CD14-positive monocyte (primary cell): Measurements from ENCODE around the gene STT3B. TPM values are rescaled to one million over a fixed set of nuclear protein-coding genes. Genes with fewer than 3 reads are reported as not detected.

ENCODE experiments used
- DNase-seq, 3 donors: peaks; one replicate each; pipeline ENCODE4 v3.0.0-alpha.2; 2011 to 2022
- H2AFZ ChIP-seq: 2 replicates; pipeline ENCODE4 v1.6.0; 2012; ENCODE audit warnings: mild to moderate bottlenecking, low read depth, low read length, inconsistent platforms; ENCODE audit not compliant: insufficient read depth, poor library complexity, severe bottlenecking
- H3K27ac ChIP-seq, 2 donors: 1 replicate in 1 of 2; 2 replicates in 1 of 2; pipeline ENCODE4 v1.5.1; 2012 to 2013; ENCODE audit warnings: low read length in 2 of 2, control low read depth in 1 of 2, inconsistent platforms in 1 of 2, low read depth in 1 of 2, mild to moderate bottlenecking in 1 of 2
- H3K27me3 ChIP-seq, 2 donors: one replicate each; pipeline versions ENCODE4 v1.6.0 to v1.6.1; 2011 to 2013; ENCODE audit warnings: low read length in 2 of 2; ENCODE audit not compliant: control insufficient read depth in 2 of 2, insufficient read depth in 2 of 2
- H3K36me3 ChIP-seq, 2 donors: replicated peaks in 1 of 2; 1 replicate in 1 of 2; 2 replicates in 1 of 2; pipeline versions ENCODE4 v1.5.1 to v1.6.1; 2012 to 2013; ENCODE audit warnings: low read length in 2 of 2, control low read depth in 1 of 2, inconsistent platforms in 1 of 2, mild to moderate bottlenecking in 1 of 2; ENCODE audit not compliant: insufficient read depth in 2 of 2, control insufficient read depth in 1 of 2
- H3K4me1 ChIP-seq, 2 donors: 1 replicate in 1 of 2; 2 replicates in 1 of 2; pipeline versions ENCODE4 v1.5.1 to v1.6.1; 2012 to 2013; ENCODE audit warnings: low read length in 2 of 2, control low read depth in 1 of 2, inconsistent platforms in 1 of 2, mild to moderate bottlenecking in 1 of 2, moderate library complexity in 1 of 2; ENCODE audit not compliant: insufficient read depth in 2 of 2, control insufficient read depth in 1 of 2
- H3K4me2 ChIP-seq: replicated peaks from 2 replicates; pipeline ENCODE3; 2012; ENCODE audit warnings: low read length, moderate library complexity, mild to moderate bottlenecking; ENCODE audit not compliant: poor library complexity, severe bottlenecking; ENCODE audit errors: extremely low read depth
- H3K4me3 ChIP-seq, 3 experiments: fragments of 200-600 bp in 1 of 3; sonication (generic) in 1 of 3; replicated peaks in 1 of 3; 1 replicate in 2 of 3; 2 replicates in 1 of 3; pipeline ENCODE4 v1.5.1; 2011 to 2013; ENCODE audit warnings: low read length in 3 of 3, mild to moderate bottlenecking in 3 of 3, control low read depth in 2 of 3, low read depth in 2 of 3, inconsistent platforms in 1 of 3, moderate library complexity in 1 of 3
- H3K79me2 ChIP-seq: 2 replicates; pipeline ENCODE4 v1.6.0; 2012; ENCODE audit warnings: mild to moderate bottlenecking, control low read depth, inconsistent platforms, low read length, moderate library complexity; ENCODE audit not compliant: insufficient read depth
- H3K9ac ChIP-seq: 2 replicates; pipeline ENCODE4 v1.6.0; 2017; ENCODE audit warnings: low read length, mild to moderate bottlenecking; ENCODE audit not compliant: insufficient read depth, poor library complexity, severe bottlenecking
- H3K9me3 ChIP-seq, 2 donors: replicated peaks in 1 of 2; 1 replicate in 1 of 2; 2 replicates in 1 of 2; pipeline versions ENCODE4 v1.5.1 to v1.6.1; 2012 to 2013; ENCODE audit warnings: low read length in 2 of 2, control low read depth in 1 of 2; ENCODE audit not compliant: control insufficient read depth in 1 of 2, insufficient read depth in 1 of 2
- H4K20me1 ChIP-seq: 2 replicates; pipeline ENCODE4 v1.6.0; 2012; ENCODE audit warnings: mild to moderate bottlenecking, low read length, control low read depth, moderate library complexity; ENCODE audit not compliant: insufficient read depth
- H3K27ac Mint-ChIP-seq, 7 donors: one replicate each; pipeline ENCODE4 v1.8.0; 2020; ENCODE audit warnings: mild to moderate bottlenecking in 7 of 7, mixed read lengths in 7 of 7, moderate library complexity in 6 of 7, inconsistent platforms in 2 of 7
- H3K27me3 Mint-ChIP-seq, 3 donors: one replicate each; pipeline ENCODE4 v1.8.0; 2021 to 2022; ENCODE audit warnings: low read depth in 3 of 3, mild to moderate bottlenecking in 3 of 3, mixed read lengths in 3 of 3, moderate library complexity in 3 of 3, inconsistent platforms in 1 of 3
- H3K36me3 Mint-ChIP-seq, 2 donors: one replicate each; pipeline ENCODE4 v1.8.0; 2020; ENCODE audit warnings: mixed read lengths in 2 of 2, inconsistent platforms in 1 of 2, mild to moderate bottlenecking in 1 of 2
- H3K4me1 Mint-ChIP-seq: one replicate; pipeline ENCODE4 v1.8.0; 2020; ENCODE audit warnings: mild to moderate bottlenecking, mixed read lengths
- H3K4me3 Mint-ChIP-seq, 2 donors: one replicate each; pipeline ENCODE4 v1.8.0; 2020; ENCODE audit warnings: mild to moderate bottlenecking in 2 of 2, mixed read lengths in 2 of 2, moderate library complexity in 1 of 2
- H3K9me3 Mint-ChIP-seq, 7 donors: one replicate each; pipeline ENCODE4 v1.8.0; 2020 to 2022; ENCODE audit warnings: mixed read lengths in 7 of 7, mild to moderate bottlenecking in 6 of 7, moderate library complexity in 6 of 7, inconsistent platforms in 2 of 7
- CTCF ChIP-seq: fragments of 200-600 bp; IDR thresholded peaks from one replicate; pipeline ENCODE4 v1.8.0; 2022; ENCODE audit warnings: antibody characterized with exemption, mild to moderate bottlenecking
- WGBS: methylation state at CpG from one replicate; pipeline ENCODE4 v1.1.5; 2013; ENCODE audit warnings: missing lambda C conversion rate; ENCODE audit not compliant: insufficient coverage; 5-methylcytosine and 5-hydroxymethylcytosine counted together
- intact Hi-C, 2 donors: fragments of 100-400 bp; cut with micrococcal nuclease; formaldehyde crosslinking; loops; one replicate each; pipeline versions ENCODE4 v1.15.0 to v1.15.1; 2023
- polyA plus RNA-seq, 3 donors: library from polyadenylated mRNA; depleted of rRNA in 1 of 3; unstranded in 2 of 3; stranded (reverse) in 1 of 3; fragments of 300-500 nt in 2 of 3; fragments of >200 nt in 1 of 3; fragmentation: Illumina TruSeq in 2 of 3; gene quantifications; 1 replicate in 2 of 3; 2 replicates in 1 of 3; pipeline ENCODE4 v1.2.3, GENCODE V29; 2012 to 2021

The STT3B gene
- polyA plus RNA-seq, 3 donors, result 47.3 to 97.0 (median 86.3) TPM

GRCh38 chr3:31676556-31676955, 143.8 kb downstream of the STT3B start:
- 96% methylated on average over 4 of the region's 8 CpGs for WGBS
- Histone ChIP-seq H3K79me2 (no peaks in the 10 kb centered on the region), H3K36me3 (no peaks in the 10 kb centered on the region), H3K4me3 (no peak overlapping the region), H3K9ac (no peak overlapping the region), H3K9me3 (no peaks in the 10 kb centered on the region), H3K4me2 (no peak overlapping the region), H3K27me3 (no peaks in the 10 kb centered on the region), H4K20me1 (no peaks in the 10 kb centered on the region), H3K27ac (no peak overlapping the region), H3K4me1 (peaks cover 5 to 6% of the 10 kb centered on the region in 2 donors), H2AFZ (no peak overlapping the region)
- DNase-seq, result no peak
- peaks cover 12% of the 10 kb centered on the region for H3K4me1 Mint-ChIP-seq
- H3K27me3 Mint-ChIP-seq, result peaks cover 0 to 3% (median 2%) of the 10 kb centered on the region in 3 donors
- H3K9me3 Mint-ChIP-seq, result peaks cover 0 to 9% (median 2%) of the 10 kb centered on the region in 7 donors
- intact Hi-C loops, result no loop called here
- no peak overlapping the region for H3K27ac Mint-ChIP-seq
- TF ChIP-seq CTCF, result no peak
- H3K36me3 Mint-ChIP-seq, result no peaks in the 10 kb centered on the region
- no peak overlapping the region for H3K4me3 Mint-ChIP-seq

GRCh38 chr3:31680072-31680870, 147.5 kb downstream of the STT3B start:
- H3K9me3 Mint-ChIP-seq, result peaks cover 0 to 5% (median 0%) of the 10 kb centered on the region in 7 donors
- H3K36me3 Mint-ChIP-seq, result no peaks in the 10 kb centered on the region
- Histone ChIP-seq H3K79me2 (no peaks in the 10 kb centered on the region), H3K36me3 (no peaks in the 10 kb centered on the region), H4K20me1 (no peaks in the 10 kb centered on the region), H3K27ac (no peak overlapping the region), H3K4me3 (no peak overlapping the region), H3K4me1 (no peaks in the 10 kb centered on the region), H2AFZ (no peak overlapping the region), H3K4me2 (no peak overlapping the region), H3K9me3 (no peaks in the 10 kb centered on the region), H3K9ac (no peak overlapping the region), H3K27me3 (no peaks in the 10 kb centered on the region)
- no peak for DNase-seq
- H3K4me3 Mint-ChIP-seq, result no peak overlapping the region
- H3K4me1 Mint-ChIP-seq, result no peaks in the 10 kb centered on the region
- WGBS, result 97% methylated on average over 6 of the region's 10 CpGs
- no peak overlapping the region for H3K27ac Mint-ChIP-seq
- peaks cover 0 to 1% (median 0%) of the 10 kb centered on the region in 3 donors for H3K27me3 Mint-ChIP-seq
- intact Hi-C loops, result no loop called here
- TF ChIP-seq CTCF, result no peak
